HCT116 (cell line): Measurements from ENCODE around the gene CDH13. TPM values are rescaled to one million over a fixed set of nuclear protein-coding genes. Genes with fewer than 3 reads are reported as not detected.

ENCODE experiments used
- ATAC-seq: fragments of 200-7000 bp; cut with Tn5 transposase; 2 replicates; pipeline ENCODE4 v1.9.1; 2020; ENCODE audit warnings: mild to moderate bottlenecking, moderate library complexity
- BruUV-seq: library from RNA; stranded (reverse); fragments of 400-500 nt; replicated peaks from 2 replicates; lab custom pipeline; 2021; lab: Mats Ljungman, UMichigan
- CTCF ChIA-PET: fragments of 300-600 bp; sonication (Branson Sonifier 250); formaldehyde crosslinking; loops from one replicate; lab custom pipeline; 2021; ENCODE audit warnings: antibody characterized with exemption; lab: Charles Lee
- POLR2A ChIA-PET: fragments of 300-600, 350-600 bp; sonication (Branson Sonifier 250); formaldehyde crosslinking; loops from one replicate; lab custom pipeline; 2021; ENCODE audit warnings: antibody characterized with exemption; lab: Charles Lee
- RAD21 ChIA-PET, 2 experiments: fragments of 300-600 bp; sonication (Branson Sonifier 250); formaldehyde crosslinking; loops; one replicate each; lab custom pipeline; 2023; ENCODE audit warnings: low total read pairs in 2 of 2; ENCODE audit not compliant: uncharacterized antibody in 2 of 2, unreplicated experiment in 2 of 2, low non-redundant PET in 1 of 2; lab: Charles Lee
- DNase-seq: peaks from one replicate; pipeline ENCODE4 v3.0.0-alpha.2; 2010; ENCODE audit warnings: low read depth, low spot score
- H2AFZ ChIP-seq: fragments of 200-600 bp; shearing (Covaris generic), sonication (generic); 2 replicates; pipeline ENCODE4 v1.6.1; 2017; ENCODE audit warnings: low read depth, mixed run types, mixed read lengths, antibody characterized with exemption, low read length; ENCODE audit not compliant: poor library complexity, severe bottlenecking
- H3K27ac ChIP-seq: 2 replicates; pipeline ENCODE4 v1.5.1; 2012; ENCODE audit warnings: low read depth, low read length
- H3K27me3 ChIP-seq: fragments of 200-600 bp; sonication (generic); 2 replicates; pipeline ENCODE4 v1.6.1; 2016; ENCODE audit warnings: mixed run types, low read length, mixed read lengths; ENCODE audit not compliant: insufficient read depth
- H3K36me3 ChIP-seq, 2 experiments: fragments of 200-500 bp in 1 of 2; fragments of 200-600 bp in 1 of 2; sonication (Bioruptor generic) in 1 of 2; sonication (generic) in 1 of 2; 2 replicates each; pipeline versions ENCODE4 v1.5.1 to v1.6.1; 2014 to 2016; ENCODE audit warnings: low read length in 2 of 2, inconsistent platforms in 1 of 2, mixed read lengths in 1 of 2, mixed run types in 1 of 2; ENCODE audit not compliant: insufficient read depth in 2 of 2, control insufficient read depth in 1 of 2
- H3K4me1 ChIP-seq, 2 experiments: fragments of 200-600 bp in 1 of 2; sonication (generic) in 1 of 2; 2 replicates each; pipeline versions ENCODE4 v1.5.1 to v1.6.1; 2012 to 2017; ENCODE audit warnings: low read length in 2 of 2, inconsistent platforms in 1 of 2, mild to moderate bottlenecking in 1 of 2, mixed read lengths in 1 of 2, mixed run types in 1 of 2, moderate library complexity in 1 of 2; ENCODE audit not compliant: insufficient read depth in 2 of 2, control insufficient read depth in 1 of 2
- H3K4me2 ChIP-seq: fragments of 200-600 bp; sonication (generic); 2 replicates; pipeline ENCODE4 v1.6.1; 2017; ENCODE audit warnings: mixed run types, low read length, mixed read lengths
- H3K4me3 ChIP-seq, 2 experiments: fragments of 200-600 bp in 1 of 2; sonication (generic) in 1 of 2; replicated peaks in 1 of 2; 2 replicates each; pipeline ENCODE4 v1.5.1; 2011 to 2016; ENCODE audit warnings: low read length in 2 of 2, control low read depth in 1 of 2, low read depth in 1 of 2, mild to moderate bottlenecking in 1 of 2, mixed read lengths in 1 of 2, mixed run types in 1 of 2
- H3K79me2 ChIP-seq: fragments of 200-600 bp; sonication (generic); 2 replicates; pipeline ENCODE4 v1.6.1; 2017; ENCODE audit warnings: mild to moderate bottlenecking, mixed run types, low read length, moderate library complexity, mixed read lengths; ENCODE audit not compliant: insufficient read depth
- H3K9ac ChIP-seq: fragments of 200-600 bp; sonication (generic); 2 replicates; pipeline ENCODE4 v1.6.1; 2016; ENCODE audit warnings: low read length, mixed read lengths
- H3K9me2 ChIP-seq: fragments of 200-600 bp; sonication (generic), shearing (Covaris generic); 2 replicates; pipeline ENCODE4 v1.6.1; 2017; ENCODE audit warnings: mixed run types, mild to moderate bottlenecking, moderate library complexity; ENCODE audit not compliant: insufficient read depth
- H3K9me3 ChIP-seq, 2 experiments: fragments of 200-500 bp in 1 of 2; fragments of 200-600 bp in 1 of 2; sonication (Bioruptor generic) in 1 of 2; sonication (generic) in 1 of 2; 2 replicates each; pipeline ENCODE4 v1.6.1; 2014 to 2017; ENCODE audit warnings: low read length in 2 of 2, mixed read lengths in 2 of 2, inconsistent platforms in 1 of 2, low read depth in 1 of 2, mild to moderate bottlenecking in 1 of 2, mixed run types in 1 of 2, moderate library complexity in 1 of 2; ENCODE audit not compliant: control insufficient read depth in 1 of 2, insufficient read depth in 1 of 2
- H4K20me1 ChIP-seq: fragments of 200-600 bp; sonication (generic), shearing (Covaris generic); 2 replicates; pipeline ENCODE4 v1.6.1; 2017; ENCODE audit warnings: mixed run types, mild to moderate bottlenecking, moderate library complexity; ENCODE audit not compliant: insufficient read depth
- CEBPB ChIP-seq: IDR thresholded peaks from 2 replicates; pipeline ENCODE4 v1.6.1; 2012; ENCODE audit warnings: low read depth
- ELF1 ChIP-seq: IDR thresholded peaks from 2 replicates; pipeline ENCODE4 v1.6.1; 2012; ENCODE audit warnings: low read depth, borderline replicate concordance
- EZH2 ChIP-seq: fragments of 200-600 bp; sonication (generic); IDR thresholded peaks from 2 replicates; pipeline ENCODE4 v1.6.1; 2017; ENCODE audit warnings: antibody characterized with exemption, mixed run types
- FOSL1 ChIP-seq: IDR thresholded peaks from 2 replicates; pipeline ENCODE4 v1.6.1; 2012; ENCODE audit warnings: low read depth
- JUND ChIP-seq: IDR thresholded peaks from 2 replicates; pipeline ENCODE4 v1.6.1; 2012
- POLR2A ChIP-seq: IDR thresholded peaks from 2 replicates; pipeline ENCODE4 v1.7.0; 2011; ENCODE audit warnings: borderline replicate concordance; ENCODE audit not compliant: insufficient read depth, insufficient read length; ENCODE audit errors: extremely low read depth
- POLR2AphosphoS5 ChIP-seq: IDR thresholded peaks from 2 replicates; pipeline ENCODE4 v1.6.1; 2011; ENCODE audit warnings: mild to moderate bottlenecking, low read depth, low read length, moderate library complexity
- RAD21 ChIP-seq: IDR thresholded peaks from 2 replicates; pipeline ENCODE4 v1.6.1; 2012; ENCODE audit warnings: low read depth, mild to moderate bottlenecking
- SIN3A ChIP-seq: IDR thresholded peaks from 2 replicates; pipeline ENCODE4 v1.6.1; 2012; ENCODE audit warnings: low read depth
- SP1 ChIP-seq: IDR thresholded peaks from 2 replicates; pipeline ENCODE4 v1.6.1; 2012; ENCODE audit warnings: low read depth
- SRF ChIP-seq: IDR thresholded peaks from 2 replicates; pipeline ENCODE4 v1.6.1; 2012; ENCODE audit warnings: low read depth
- TCF7L2 ChIP-seq: IDR thresholded peaks from 2 replicates; pipeline ENCODE4 v1.7.0; 2011; ENCODE audit warnings: borderline replicate concordance, inconsistent platforms; ENCODE audit not compliant: insufficient read depth, insufficient read length; ENCODE audit errors: extremely low read depth
- YY1 ChIP-seq: IDR thresholded peaks from 2 replicates; pipeline ENCODE4 v1.6.1; 2011; ENCODE audit warnings: low read length, low read depth, moderate library complexity, mild to moderate bottlenecking; ENCODE audit not compliant: insufficient replicate concordance; ENCODE audit errors: extremely low read depth
- ZNF274 ChIP-seq: fragments of 200-500 bp; sonication (Bioruptor generic); IDR thresholded peaks from 2 replicates; pipeline ENCODE4 v1.6.1; 2014; ENCODE audit warnings: mild to moderate bottlenecking, low read depth, low read length, inconsistent platforms
- intact Hi-C: fragments of 100-400 bp; cut with micrococcal nuclease; formaldehyde crosslinking; loops from 2 replicates; pipeline ENCODE4 v1.10.0; 2022
- total RNA-seq: library from RNA; stranded (reverse); gene quantifications from one replicate; pipeline ENCODE4 v1.2.1, GENCODE V29; 2021; ENCODE audit not compliant: unreplicated experiment
- TF ChIP-seq, protein P1 (sequence below): IDR thresholded peaks from 2 replicates; pipeline ENCODE4 v1.6.1; 2012
- TF ChIP-seq, protein P2 (sequence below), 3 experiments: fragments of 200-600 bp in 1 of 3; sonication (generic) in 1 of 3; IDR thresholded peaks in 2 of 3; conservative IDR thresholded peaks in 1 of 3; 2 replicates each; pipeline ENCODE4 v1.5.1; 2012 to 2017; ENCODE audit warnings: low read depth in 2 of 3, low read length in 2 of 3, antibody characterized with exemption in 1 of 3, borderline replicate concordance in 1 of 3, control low read depth in 1 of 3, mild to moderate bottlenecking in 1 of 3, mixed read lengths in 1 of 3, mixed run types in 1 of 3, moderate library complexity in 1 of 3; ENCODE audit not compliant: insufficient read depth in 1 of 3
- TF ChIP-seq, protein P3 (sequence below): IDR thresholded peaks from 2 replicates; pipeline ENCODE4 v1.6.1; 2012; ENCODE audit warnings: low read depth
- TF ChIP-seq, protein P4 (sequence below): IDR thresholded peaks from 2 replicates; pipeline ENCODE4 v1.6.1; 2011; ENCODE audit warnings: mild to moderate bottlenecking, low read length, moderate library complexity; ENCODE audit not compliant: insufficient replicate concordance; ENCODE audit errors: extremely low read depth
- TF ChIP-seq, protein P5 (sequence below): IDR thresholded peaks from 2 replicates; pipeline ENCODE4 v1.6.1; 2012

The CDH13 gene
- total RNA-seq, 1 experiment from 2014 or later: not detected

DNA sequence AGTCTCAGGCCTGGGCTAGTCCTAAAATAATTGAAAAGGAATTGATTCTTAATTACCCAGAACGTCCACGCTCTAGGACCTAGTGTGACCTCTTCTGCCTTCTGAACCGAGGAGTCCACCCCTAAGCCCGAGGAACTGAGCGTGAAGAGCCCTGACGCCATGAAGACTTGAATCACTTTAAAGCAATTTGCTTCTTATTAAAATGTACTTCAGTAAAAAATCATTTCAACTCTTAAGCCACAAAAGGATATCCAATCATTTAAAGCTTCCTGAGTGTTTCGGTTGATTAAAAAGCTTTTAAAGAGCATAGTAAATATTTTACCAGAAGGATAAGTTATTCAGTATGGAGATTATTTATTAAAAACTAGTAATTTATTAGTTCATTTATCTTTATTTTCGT lies 1192.6 kb downstream of the CDH13 start:
- H3K4me3 ChIP-seq: no peak overlapping the region
- DNase-seq: no peak
- no peaks in the 10 kb centered on the region for H3K36me3 ChIP-seq
- H3K9ac ChIP-seq: no peak overlapping the region
- H3K4me2 ChIP-seq: no peak overlapping the region
- H3K27ac ChIP-seq: no peak overlapping the region
- H3K27me3 ChIP-seq: no peaks in the 10 kb centered on the region
- intact Hi-C loops: no loop called here
- H2AFZ ChIP-seq: no peak overlapping the region
- ChIA-PET POLR2A (no interaction called here), CTCF (no interaction called here), RAD21 (no interaction called here)
- ATAC-seq: no peak
- H4K20me1 ChIP-seq: no peaks in the 10 kb centered on the region
- peaks cover 6 to 16% of the 10 kb centered on the region in 2 experiments; a peak in 3 of 4 replicates for H3K4me1 ChIP-seq
- no peaks in the 10 kb centered on the region for H3K79me2 ChIP-seq
- H3K9me3 ChIP-seq: no peaks in the 10 kb centered on the region
- no TSS peak for BruUV-seq
- TF ChIP-seq, protein P1, sequence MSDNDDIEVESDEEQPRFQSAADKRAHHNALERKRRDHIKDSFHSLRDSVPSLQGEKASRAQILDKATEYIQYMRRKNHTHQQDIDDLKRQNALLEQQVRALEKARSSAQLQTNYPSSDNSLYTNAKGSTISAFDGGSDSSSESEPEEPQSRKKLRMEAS: no peak
- TF ChIP-seq, protein P2, sequence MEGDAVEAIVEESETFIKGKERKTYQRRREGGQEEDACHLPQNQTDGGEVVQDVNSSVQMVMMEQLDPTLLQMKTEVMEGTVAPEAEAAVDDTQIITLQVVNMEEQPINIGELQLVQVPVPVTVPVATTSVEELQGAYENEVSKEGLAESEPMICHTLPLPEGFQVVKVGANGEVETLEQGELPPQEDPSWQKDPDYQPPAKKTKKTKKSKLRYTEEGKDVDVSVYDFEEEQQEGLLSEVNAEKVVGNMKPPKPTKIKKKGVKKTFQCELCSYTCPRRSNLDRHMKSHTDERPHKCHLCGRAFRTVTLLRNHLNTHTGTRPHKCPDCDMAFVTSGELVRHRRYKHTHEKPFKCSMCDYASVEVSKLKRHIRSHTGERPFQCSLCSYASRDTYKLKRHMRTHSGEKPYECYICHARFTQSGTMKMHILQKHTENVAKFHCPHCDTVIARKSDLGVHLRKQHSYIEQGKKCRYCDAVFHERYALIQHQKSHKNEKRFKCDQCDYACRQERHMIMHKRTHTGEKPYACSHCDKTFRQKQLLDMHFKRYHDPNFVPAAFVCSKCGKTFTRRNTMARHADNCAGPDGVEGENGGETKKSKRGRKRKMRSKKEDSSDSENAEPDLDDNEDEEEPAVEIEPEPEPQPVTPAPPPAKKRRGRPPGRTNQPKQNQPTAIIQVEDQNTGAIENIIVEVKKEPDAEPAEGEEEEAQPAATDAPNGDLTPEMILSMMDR (IDR thresholded peaks at IDR 0.05 in 2 of 3, conservative IDR thresholded peaks at IDR 0.05 in 1 of 3; ENCODE audit: borderline replicate concordance in 1 of 3, insufficient read depth in 1 of 3, low read depth in 2 of 3, low read length in 2 of 3): no peak
- TF ChIP-seq FOSL1: no peak
- no peak for TF ChIP-seq POLR2A
- TF ChIP-seq CEBPB: no peak
- TF ChIP-seq, protein P3, sequence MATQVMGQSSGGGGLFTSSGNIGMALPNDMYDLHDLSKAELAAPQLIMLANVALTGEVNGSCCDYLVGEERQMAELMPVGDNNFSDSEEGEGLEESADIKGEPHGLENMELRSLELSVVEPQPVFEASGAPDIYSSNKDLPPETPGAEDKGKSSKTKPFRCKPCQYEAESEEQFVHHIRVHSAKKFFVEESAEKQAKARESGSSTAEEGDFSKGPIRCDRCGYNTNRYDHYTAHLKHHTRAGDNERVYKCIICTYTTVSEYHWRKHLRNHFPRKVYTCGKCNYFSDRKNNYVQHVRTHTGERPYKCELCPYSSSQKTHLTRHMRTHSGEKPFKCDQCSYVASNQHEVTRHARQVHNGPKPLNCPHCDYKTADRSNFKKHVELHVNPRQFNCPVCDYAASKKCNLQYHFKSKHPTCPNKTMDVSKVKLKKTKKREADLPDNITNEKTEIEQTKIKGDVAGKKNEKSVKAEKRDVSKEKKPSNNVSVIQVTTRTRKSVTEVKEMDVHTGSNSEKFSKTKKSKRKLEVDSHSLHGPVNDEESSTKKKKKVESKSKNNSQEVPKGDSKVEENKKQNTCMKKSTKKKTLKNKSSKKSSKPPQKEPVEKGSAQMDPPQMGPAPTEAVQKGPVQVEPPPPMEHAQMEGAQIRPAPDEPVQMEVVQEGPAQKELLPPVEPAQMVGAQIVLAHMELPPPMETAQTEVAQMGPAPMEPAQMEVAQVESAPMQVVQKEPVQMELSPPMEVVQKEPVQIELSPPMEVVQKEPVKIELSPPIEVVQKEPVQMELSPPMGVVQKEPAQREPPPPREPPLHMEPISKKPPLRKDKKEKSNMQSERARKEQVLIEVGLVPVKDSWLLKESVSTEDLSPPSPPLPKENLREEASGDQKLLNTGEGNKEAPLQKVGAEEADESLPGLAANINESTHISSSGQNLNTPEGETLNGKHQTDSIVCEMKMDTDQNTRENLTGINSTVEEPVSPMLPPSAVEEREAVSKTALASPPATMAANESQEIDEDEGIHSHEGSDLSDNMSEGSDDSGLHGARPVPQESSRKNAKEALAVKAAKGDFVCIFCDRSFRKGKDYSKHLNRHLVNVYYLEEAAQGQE: no peak
- no peak for TF ChIP-seq ELF1
- no peak for TF ChIP-seq EZH2
- no peak for TF ChIP-seq SP1
- TF ChIP-seq SIN3A: no peak
- no peak for TF ChIP-seq ZNF274
- TF ChIP-seq, protein P4, sequence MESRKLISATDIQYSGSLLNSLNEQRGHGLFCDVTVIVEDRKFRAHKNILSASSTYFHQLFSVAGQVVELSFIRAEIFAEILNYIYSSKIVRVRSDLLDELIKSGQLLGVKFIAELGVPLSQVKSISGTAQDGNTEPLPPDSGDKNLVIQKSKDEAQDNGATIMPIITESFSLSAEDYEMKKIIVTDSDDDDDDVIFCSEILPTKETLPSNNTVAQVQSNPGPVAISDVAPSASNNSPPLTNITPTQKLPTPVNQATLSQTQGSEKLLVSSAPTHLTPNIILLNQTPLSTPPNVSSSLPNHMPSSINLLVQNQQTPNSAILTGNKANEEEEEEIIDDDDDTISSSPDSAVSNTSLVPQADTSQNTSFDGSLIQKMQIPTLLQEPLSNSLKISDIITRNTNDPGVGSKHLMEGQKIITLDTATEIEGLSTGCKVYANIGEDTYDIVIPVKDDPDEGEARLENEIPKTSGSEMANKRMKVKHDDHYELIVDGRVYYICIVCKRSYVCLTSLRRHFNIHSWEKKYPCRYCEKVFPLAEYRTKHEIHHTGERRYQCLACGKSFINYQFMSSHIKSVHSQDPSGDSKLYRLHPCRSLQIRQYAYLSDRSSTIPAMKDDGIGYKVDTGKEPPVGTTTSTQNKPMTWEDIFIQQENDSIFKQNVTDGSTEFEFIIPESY: no peak
- no peak for TF ChIP-seq YY1
- TF ChIP-seq, protein P5, sequence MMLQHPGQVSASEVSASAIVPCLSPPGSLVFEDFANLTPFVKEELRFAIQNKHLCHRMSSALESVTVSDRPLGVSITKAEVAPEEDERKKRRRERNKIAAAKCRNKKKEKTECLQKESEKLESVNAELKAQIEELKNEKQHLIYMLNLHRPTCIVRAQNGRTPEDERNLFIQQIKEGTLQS: no peak
- no peak for TF ChIP-seq JUND
- TF ChIP-seq TCF7L2: no peak
- no peak for TF ChIP-seq RAD21
- TF ChIP-seq SRF: no peak
- TF ChIP-seq POLR2AphosphoS5: no peak
- no peaks in the 10 kb centered on the region for H3K9me2 ChIP-seq
